Stomach (tissue), 9 donors: ENCODE measurements around the gene B4GALNT3. TPM values are rescaled to one million over a fixed set of nuclear protein-coding genes. Genes with fewer than 3 reads are reported as not detected.

ENCODE experiments used
- DNase-seq, 2 donors: peaks; one replicate each; pipeline versions ENCODE4 v3.0.0 to v3.0.0-alpha.2; 2013 to 2019
- H3K27ac ChIP-seq, 5 donors: fragments of 200-600 bp in 4 of 5; sonication (generic) in 4 of 5; one replicate each; pipeline ENCODE4 v1.5.1; 2013 to 2019; ENCODE audit warnings: mild to moderate bottlenecking in 1 of 5, moderate library complexity in 1 of 5
- H3K27me3 ChIP-seq, 3 donors: fragments of 200-600 bp; sonication (generic); one replicate each; pipeline ENCODE4 v1.5.1; 2017 to 2019; ENCODE audit warnings: mixed run types in 1 of 3
- H3K36me3 ChIP-seq, 4 donors: fragments of 200-600 bp; sonication (generic); 1 replicate in 3 of 4; 2 replicates in 1 of 4; pipeline ENCODE4 v1.5.1; 2016 to 2019
- H3K4me1 ChIP-seq, 4 donors: fragments of 200-600 bp; sonication (generic); one replicate each; pipeline ENCODE4 v1.5.1; 2016 to 2019
- H3K4me3 ChIP-seq, 4 donors: fragments of 200-600 bp; sonication (generic) in 3 of 4; one replicate each; pipeline ENCODE4 v1.5.1; 2016 to 2019; ENCODE audit warnings: mild to moderate bottlenecking in 1 of 4
- H3K9me3 ChIP-seq, 4 donors: fragments of 200-600 bp; sonication (generic); one replicate each; pipeline ENCODE4 v1.5.1; 2016 to 2019
- EP300 ChIP-seq: sonication (generic); formaldehyde crosslinking; IDR thresholded peaks from one replicate; pipeline ENCODE4 v1.6.1; 2017; ENCODE audit warnings: antibody characterized with exemption
- POLR2A ChIP-seq, 4 donors: fragments of 450-650 bp; IDR thresholded peaks; one replicate each; pipeline ENCODE4 v1.6.1; 2016; ENCODE audit warnings: antibody characterized with exemption in 4 of 4, control low read depth in 2 of 4, mild to moderate bottlenecking in 1 of 4, moderate library complexity in 1 of 4
- POLR2AphosphoS5 ChIP-seq, 3 donors: sonication (generic); formaldehyde crosslinking; IDR thresholded peaks; one replicate each; pipeline ENCODE4 v1.6.1; 2016; ENCODE audit warnings: antibody characterized with exemption in 3 of 3
- WGBS, 5 donors: extraction: QIAGEN DNeasy Blood & Tissue Kit in 3 of 5; methylation state at CpG; one replicate each; pipeline versions ENCODE4 v1.1.5 to v1.1.7; 2013 to 2018; 5-methylcytosine and 5-hydroxymethylcytosine counted together
- intact Hi-C: fragments of 100-400 bp; cut with DNase I; formaldehyde crosslinking; loops from one replicate; pipeline ENCODE4 v1.15.1; 2023; ENCODE audit warnings: low total_unique reads
- polyA plus RNA-seq, 3 donors: library from polyadenylated mRNA; stranded (reverse); fragments of 200-250 nt; gene quantifications; one replicate each; pipeline ENCODE4 v1.2.3, GENCODE V29; 2013
- total RNA-seq, 5 donors: library from RNA; depleted of rRNA; stranded (reverse); fragments of >200 nt; gene quantifications; one replicate each; pipeline versions ENCODE4 v1.1.0 to v1.2.3, GENCODE V29; 2014 to 2016
- TF ChIP-seq, protein P1 (sequence below), 7 experiments: fragments of 450-650 bp in 4 of 7; fragments of 200-600 bp in 3 of 7; sonication (generic) in 3 of 7; IDR thresholded peaks; one replicate each; pipeline ENCODE4 v1.5.1; 2016 to 2019; ENCODE audit warnings: antibody characterized with exemption in 7 of 7, control low read depth in 2 of 7, mild to moderate bottlenecking in 1 of 7
- donor health status: healthy with polysubstance abuse.
- donor health status: Bipolar disorder and iron deficiency.
- donor health status: healthy.

The B4GALNT3 gene
- total and polyA plus RNA-seq, 8 donors: 20.8 to 332 (median 71.0) TPM

DNA sequence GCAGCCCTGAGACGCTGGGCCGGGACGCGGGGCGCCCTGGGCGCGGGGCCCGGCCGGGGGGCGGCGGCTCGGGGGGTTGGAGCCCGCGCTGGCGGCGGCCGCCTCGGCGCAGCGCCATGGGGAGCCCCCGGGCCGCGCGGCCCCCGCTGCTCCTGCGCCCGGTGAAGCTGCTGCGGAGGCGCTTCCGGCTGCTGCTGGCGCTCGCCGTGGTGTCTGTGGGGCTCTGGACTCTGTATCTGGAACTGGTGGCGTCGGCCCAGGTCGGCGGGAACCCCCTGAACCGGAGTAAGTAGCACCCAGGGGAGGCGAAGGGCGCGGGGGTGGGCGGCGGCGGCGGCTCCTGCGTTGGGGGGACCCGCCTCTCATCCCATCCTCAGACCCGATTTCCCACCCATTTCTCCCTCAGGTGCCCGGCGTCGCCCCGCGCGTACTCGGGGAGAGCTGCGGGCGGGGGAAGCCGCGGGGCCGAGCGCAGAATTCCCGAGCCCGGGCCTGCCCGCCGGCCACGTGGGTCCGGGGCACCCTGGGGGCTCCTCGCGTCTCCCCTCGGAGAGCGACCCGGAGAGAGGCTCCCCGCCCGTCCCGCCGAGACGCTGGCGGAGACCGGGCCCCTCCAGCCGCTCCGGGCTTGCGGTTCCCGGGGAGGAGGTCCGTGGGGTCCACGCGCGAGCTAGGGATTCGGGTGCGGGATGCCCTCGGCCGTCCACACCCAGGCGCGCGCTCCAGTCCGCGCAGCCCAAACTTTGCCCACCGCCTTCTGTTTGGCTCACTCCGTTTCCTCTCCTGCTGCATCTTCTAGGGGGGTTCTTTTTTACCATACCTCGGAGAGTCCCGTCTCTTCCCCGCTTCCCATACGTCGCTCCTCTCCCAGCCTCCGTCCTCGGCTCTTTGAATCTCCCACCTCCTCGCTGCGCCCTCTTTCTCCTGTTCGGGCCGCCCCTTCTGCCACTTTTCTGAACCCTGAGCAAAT is 807 bp downstream of the B4GALNT3 start:
- Histone ChIP-seq H3K9me3 (no peaks in the 10 kb centered on the region), H3K36me3 (no peaks in the 10 kb centered on the region), H3K4me3 (peak overlapping the region; percentile 52 to 73 (median 62)), H3K4me1 (peaks cover 20 to 59% (median 55%) of the 10 kb centered on the region in 4 donors), H3K27me3 (peaks cover 0 to 48% (median 17%) of the 10 kb centered on the region in 3 donors), H3K27ac (peak overlapping the region; percentile 74 to 90 (median 85))
- intact Hi-C loops: no loop called here
- TF ChIP-seq EP300 (no peak), POLR2A (IDR thresholded peaks at IDR 0.05) (no peak), POLR2AphosphoS5 (IDR thresholded peaks at IDR 0.05) (no peak)
- TF ChIP-seq, protein P1, sequence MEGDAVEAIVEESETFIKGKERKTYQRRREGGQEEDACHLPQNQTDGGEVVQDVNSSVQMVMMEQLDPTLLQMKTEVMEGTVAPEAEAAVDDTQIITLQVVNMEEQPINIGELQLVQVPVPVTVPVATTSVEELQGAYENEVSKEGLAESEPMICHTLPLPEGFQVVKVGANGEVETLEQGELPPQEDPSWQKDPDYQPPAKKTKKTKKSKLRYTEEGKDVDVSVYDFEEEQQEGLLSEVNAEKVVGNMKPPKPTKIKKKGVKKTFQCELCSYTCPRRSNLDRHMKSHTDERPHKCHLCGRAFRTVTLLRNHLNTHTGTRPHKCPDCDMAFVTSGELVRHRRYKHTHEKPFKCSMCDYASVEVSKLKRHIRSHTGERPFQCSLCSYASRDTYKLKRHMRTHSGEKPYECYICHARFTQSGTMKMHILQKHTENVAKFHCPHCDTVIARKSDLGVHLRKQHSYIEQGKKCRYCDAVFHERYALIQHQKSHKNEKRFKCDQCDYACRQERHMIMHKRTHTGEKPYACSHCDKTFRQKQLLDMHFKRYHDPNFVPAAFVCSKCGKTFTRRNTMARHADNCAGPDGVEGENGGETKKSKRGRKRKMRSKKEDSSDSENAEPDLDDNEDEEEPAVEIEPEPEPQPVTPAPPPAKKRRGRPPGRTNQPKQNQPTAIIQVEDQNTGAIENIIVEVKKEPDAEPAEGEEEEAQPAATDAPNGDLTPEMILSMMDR (IDR thresholded peaks at IDR 0.05): no peak
- 2 to 9% (median 4%) methylated on average over 15 to 109 of the region's 109 CpGs for WGBS, 5 donors
- DNase-seq: peak in 1 of 2 donors; percentile 71

GRCh38 chr12:461425-461824 is 1.7 kb downstream of the B4GALNT3 start:
- 37 to 56% (median 44%) methylated on average over 13 of the region's 13 CpGs for WGBS, 5 donors
- intact Hi-C loops: no loop called here
- Histone ChIP-seq H3K27ac (peak overlapping the region; percentile 74 to 90 (median 85)), H3K9me3 (no peaks in the 10 kb centered on the region), H3K4me1 (peaks cover 26 to 62% (median 56%) of the 10 kb centered on the region in 4 donors), H3K27me3 (peaks cover 0 to 51% (median 17%) of the 10 kb centered on the region in 3 donors), H3K36me3 (no peaks in the 10 kb centered on the region), H3K4me3 (peak overlapping the region; percentile 52 to 73 (median 62))
- TF ChIP-seq POLR2A (IDR thresholded peaks at IDR 0.05) (no peak), POLR2AphosphoS5 (IDR thresholded peaks at IDR 0.05) (no peak)
- TF ChIP-seq, protein P1 (IDR thresholded peaks at IDR 0.05): no peak
- no peak for DNase-seq

GRCh38 chr12:462936-463705 is 3.4 kb downstream of the B4GALNT3 start:
- DNase-seq: peak; percentile 74 to 81
- Histone ChIP-seq H3K4me3 (peak overlapping the region in 1 of 4 donors; percentile 73), H3K9me3 (no peaks in the 10 kb centered on the region), H3K4me1 (peaks cover 35 to 66% (median 59%) of the 10 kb centered on the region in 4 donors), H3K27ac (peak overlapping the region; percentile 74 to 90 (median 85)), H3K27me3 (peaks cover 0 to 45% (median 17%) of the 10 kb centered on the region in 3 donors), H3K36me3 (no peaks in the 10 kb centered on the region)
- TF ChIP-seq POLR2AphosphoS5 (IDR thresholded peaks at IDR 0.05) (peak in 1 of 3 donors; percentile 42), POLR2A (IDR thresholded peaks at IDR 0.05) (no peak)
- WGBS, 5 donors: 31 to 57% (median 37%) methylated on average over 6 of the region's 6 CpGs
- intact Hi-C loops: no loop called here

GRCh38 chr12:464484-465267 is 4.9 kb downstream of the B4GALNT3 start:
- no peak overlapping the region for H3K4me3 ChIP-seq
- H3K27me3 ChIP-seq: peaks cover 0 to 31% (median 11%) of the 10 kb centered on the region in 3 donors
- TF ChIP-seq POLR2AphosphoS5 (IDR thresholded peaks at IDR 0.05): peak in 2 of 3 donors; percentile 85 to 90
- TF ChIP-seq, protein P1 (IDR thresholded peaks at IDR 0.05): no peak
- TF ChIP-seq POLR2A (IDR thresholded peaks at IDR 0.05): no peak
- peak overlapping the region; percentile 74 to 87 (median 85) for H3K27ac ChIP-seq
- no peaks in the 10 kb centered on the region for H3K9me3 ChIP-seq
- peaks cover 38 to 69% (median 50%) of the 10 kb centered on the region in 4 donors for H3K4me1 ChIP-seq
- H3K36me3 ChIP-seq: no peaks in the 10 kb centered on the region
- intact Hi-C loops: no loop called here
- peak; percentile 71 to 75 for DNase-seq
- 36 to 55% (median 50%) methylated on average over 16 of the region's 16 CpGs for WGBS, 5 donors
